GM18498 (cell line): ENCODE results near the gene IGSF3.

ENCODE experiments used
- ATAC-seq: cut with Tn5 transposase; IDR thresholded peaks from one replicate; pipeline ENCODE4 v1.9.1; 2021; ENCODE audit warnings: mild to moderate bottlenecking, moderate library complexity; ENCODE audit not compliant: unreplicated experiment

Gene IGSF3

DNA sequence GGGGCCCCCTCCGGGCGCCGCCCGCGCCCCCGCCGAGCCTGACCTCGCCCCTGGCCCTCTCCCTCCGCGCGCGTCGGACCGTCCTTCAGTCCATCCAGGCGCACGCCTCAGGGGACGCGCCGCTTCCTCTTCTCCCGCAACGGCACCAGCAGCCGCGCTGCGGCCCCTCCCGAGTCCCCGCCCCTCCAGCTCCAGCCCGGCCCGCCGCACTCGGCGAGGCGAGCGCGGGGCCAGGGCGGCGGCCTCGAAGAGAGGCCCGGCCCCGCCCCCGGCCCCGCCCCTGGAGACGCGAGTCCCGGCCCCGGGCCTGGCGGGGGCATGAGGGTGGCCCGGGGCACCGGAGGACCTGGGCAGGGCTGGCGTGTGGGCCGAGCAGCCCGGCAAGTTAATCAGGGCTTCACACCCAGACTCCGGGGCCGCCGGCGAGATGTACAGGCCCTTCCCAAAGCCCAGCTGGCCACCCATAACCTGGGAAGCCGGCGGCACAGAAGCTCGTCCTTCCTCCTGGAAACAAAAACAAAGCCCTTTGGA is at the start of gene IGSF3:
IGSF3 (minus strand) TSS at position 159 of the 531 bp plus-strand sequence. CDS start 1,407 bp downstream, outside the sequence.
- ATAC-seq: peak; percentile 62

DNA sequence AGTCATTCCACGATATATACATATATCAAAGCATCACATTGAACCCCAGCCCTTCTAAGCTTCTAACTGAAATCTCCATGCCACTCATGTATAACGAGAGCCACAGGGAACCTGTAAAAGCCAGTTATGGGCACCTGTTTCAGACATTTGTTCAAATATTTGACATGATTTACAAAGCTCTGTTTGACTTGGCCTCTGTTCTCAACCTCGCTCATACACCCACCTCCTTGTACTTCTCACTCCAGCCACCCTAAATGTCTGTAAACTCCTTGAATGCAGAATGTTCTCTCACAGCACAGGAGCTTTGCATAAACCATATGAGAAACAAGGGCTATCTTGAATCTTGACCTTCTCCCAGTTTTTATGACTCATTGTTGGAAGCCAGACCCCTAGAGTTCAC is 49.8 kb upstream of the IGSF3 start:
- no peak for ATAC-seq

DNA sequence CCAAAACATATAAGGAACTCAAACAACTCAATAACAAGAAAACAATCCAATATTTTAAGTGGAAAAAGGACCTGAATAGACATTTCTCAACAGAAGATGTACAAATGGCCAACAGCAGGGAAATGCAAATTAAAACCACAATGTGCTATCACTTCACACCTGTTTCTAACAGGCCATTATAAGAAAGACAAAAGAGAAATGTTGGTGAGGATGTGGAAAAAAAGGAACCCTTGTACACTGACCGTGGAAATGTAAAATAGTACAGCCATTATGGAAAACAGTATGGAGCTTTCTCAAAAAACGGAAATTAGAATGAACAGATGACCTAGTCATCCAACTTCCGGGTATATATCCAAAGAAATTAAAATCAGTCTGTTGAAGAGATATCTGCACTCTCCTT is 48.9 kb upstream of the IGSF3 start:
- no peak for ATAC-seq

DNA sequence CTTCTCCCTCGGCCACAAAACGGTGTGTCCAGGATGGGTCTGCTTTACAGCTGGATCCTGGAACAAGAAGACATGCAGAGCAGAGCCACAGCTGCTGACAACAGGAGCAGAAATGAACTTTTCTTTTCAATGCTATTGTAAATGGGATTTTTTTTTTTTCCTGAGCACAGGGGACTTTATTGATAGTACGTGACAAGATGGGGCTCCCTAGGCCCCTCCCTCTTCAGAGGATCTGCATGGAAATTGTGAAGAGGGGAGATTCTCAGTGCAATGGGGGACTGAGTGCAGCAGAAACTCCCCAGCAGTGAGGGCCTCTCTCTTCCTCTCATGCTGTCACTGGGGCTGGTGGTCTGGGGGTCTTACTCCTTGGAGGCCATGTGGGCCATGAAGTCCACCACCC is 45.9 kb upstream of the IGSF3 start:
- ATAC-seq: no peak

DNA sequence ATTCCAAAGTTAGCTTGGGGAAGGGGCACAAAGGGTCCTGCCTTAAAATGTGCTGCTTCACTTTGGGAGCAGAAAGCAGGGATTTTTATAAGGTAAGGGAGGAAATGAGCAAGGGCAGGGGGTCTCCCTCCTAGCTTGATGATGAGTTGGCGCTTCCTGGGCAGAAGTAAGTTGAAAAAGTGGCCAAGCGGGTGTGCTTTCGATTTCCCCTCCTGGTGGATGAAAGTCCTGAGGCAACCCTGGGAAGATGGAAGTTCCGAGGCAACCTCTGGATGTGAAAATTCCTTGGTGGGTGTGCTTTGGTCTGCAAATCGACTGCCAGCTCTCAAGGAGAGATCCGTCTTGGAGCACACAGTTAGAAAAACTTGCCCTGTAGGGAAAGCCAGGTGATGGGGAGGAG is 45.0 kb upstream of the IGSF3 start:
- no peak for ATAC-seq

DNA sequence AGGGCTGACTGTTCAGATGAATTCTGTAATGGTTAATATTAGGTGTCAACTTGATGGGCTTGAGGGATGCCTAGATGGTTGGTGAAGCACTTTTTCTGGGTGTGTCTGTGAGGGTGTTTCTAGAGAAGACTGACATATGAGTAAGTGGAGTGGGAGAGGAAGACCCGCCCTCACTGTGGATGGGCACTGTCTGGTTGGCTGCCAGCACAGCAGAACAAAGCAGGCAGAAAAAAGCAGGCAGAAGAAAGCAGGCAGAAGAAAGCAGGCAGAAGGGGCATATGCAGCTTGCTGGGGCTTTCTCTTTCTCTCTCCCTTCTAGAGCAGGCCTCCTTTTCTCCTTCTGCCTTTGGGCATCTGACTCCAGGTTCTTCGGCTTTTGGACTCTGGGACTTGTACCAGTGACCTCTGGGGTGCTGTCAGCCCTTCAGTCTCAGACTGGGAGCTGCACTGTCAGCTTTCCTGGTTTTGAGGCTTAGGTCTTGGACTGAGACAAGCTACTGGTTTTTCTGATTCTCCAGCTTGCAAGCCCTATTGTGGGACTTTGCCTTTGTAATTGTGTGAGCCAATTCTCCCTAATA is 43.8 kb upstream of the IGSF3 start:
- ATAC-seq: no peak

DNA sequence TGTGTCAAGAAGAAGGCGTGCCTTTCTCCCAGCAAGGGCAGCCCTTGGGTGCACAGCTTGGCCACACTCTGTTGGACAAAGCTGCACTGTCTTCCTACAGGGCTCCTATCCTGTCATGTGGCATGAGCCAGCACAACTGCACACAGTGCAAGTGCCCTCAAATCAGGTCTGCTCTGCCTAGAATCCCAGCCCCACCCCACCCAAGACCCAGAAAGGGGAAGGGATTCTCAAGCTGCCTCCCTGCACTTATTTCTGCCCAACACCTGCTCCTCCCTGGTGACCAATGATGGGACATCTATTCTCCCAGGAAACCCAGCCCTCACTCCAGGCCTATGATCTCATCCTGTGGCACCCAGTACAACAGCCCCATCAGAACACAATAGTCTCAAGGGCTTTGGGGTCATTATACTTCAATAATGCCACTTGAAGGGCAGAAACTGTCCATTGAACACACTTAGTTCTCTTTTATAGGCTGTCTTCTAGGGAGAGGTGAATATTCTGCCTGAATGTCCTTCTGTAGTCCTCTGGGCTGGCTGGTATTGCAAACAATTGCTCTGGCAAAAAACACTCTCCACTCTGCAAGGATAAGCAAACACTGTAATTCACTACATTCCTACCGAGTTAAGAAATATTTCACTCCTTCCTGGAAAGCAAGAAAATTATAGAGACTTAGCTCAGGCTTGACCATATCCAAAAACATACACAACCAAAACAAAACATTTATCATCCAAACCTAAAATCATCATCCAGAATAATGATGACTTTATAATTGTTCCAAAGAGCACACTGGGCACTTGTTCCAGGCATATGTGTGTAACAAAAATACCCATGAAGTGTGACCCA is 43.1 kb upstream of the IGSF3 start:
- ATAC-seq: no peak

DNA sequence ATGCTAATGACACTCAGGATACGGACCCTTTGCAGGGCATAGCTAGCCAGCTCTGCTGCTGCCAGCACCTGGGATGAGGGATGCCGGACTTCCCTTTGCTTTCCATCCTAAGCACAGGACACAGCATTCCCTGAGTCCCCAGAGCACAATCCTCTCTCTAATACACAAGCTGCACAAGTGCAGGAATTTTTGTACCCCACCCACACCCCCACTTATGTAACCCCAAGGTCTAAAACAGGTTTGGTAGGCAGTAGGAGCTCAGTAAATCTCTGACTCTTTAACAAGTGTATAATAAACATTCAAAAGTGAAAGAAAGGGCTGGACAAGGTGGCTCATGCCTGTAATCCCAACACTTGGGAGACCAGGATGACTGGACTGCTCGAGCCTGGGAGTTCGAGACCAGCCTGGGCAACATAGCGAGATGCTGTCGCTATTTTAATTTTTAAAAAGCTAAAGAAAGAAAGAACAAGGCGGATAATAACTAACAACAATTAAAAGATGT is 42.2 kb upstream of the IGSF3 start:
- ATAC-seq: no peak

DNA sequence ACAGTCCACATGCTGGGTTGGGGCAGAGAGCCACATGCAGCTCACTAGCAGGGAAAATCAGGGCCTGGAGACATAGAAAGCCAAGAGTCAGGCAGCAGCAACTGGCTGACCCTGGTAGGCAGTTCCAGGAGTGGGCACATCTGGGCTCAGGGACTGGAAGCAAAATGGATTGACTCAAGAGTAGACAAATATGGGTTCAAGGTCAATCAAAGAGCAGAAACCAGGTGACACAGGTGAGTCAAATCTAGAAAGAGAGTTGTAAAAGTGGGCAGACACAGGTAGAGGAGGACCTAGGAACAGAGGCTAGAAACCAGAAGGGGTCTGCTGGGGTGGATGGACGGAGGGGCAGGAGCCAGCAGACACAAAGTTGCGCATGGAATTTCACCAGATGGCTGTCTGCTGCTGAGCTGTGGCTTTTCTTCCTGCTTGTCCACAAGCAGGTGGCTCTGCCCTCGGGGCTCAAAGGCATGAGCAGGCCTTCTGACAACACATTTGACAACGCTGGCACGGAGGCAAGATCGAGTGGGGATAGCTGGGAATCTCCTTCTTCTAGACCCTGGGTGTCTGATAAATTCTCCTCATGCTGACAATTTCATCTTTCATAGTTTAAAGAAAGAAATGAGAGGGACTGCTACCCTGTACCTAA is 40.8 kb upstream of the IGSF3 start:
- ATAC-seq: no peak

DNA sequence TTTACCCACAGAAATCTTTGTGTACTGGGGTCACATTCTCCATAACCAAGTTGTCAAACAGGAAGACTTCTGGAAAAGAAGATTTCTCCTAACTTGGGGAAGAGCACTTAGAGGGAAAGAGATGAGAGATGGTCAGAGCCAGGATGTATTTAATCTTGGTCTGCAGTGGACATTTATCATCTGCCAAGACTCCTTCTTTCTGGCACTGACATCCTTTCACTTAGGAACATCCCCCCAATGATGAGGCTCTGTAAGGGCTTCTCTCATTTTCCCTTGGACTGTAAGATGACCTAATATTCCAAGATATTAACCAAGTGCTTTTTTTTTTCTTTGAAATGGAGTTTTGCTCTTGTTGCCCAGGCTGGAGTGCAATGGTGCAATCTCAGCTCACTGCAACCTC is 39.3 kb upstream of the IGSF3 start:
- no peak for ATAC-seq

DNA sequence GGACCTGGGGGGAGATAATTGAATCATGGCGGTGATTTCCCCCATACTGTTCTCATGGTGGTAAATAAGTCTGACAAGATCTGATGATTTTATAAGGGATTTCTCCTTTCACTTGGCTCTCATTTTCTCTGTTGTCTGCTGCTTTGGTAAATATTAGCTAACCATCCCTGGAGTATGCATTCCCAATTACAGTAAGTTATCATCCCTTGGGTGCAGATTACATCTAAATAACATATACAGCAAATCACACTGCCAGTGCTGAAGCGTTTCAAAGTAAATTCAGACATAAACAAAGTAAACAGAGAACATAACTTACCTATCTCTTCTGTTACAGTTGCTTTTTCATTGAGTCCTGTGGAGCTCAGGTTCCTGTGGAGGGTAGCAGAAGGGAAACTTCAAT is 38.6 kb upstream of the IGSF3 start:
- no peak for ATAC-seq

DNA sequence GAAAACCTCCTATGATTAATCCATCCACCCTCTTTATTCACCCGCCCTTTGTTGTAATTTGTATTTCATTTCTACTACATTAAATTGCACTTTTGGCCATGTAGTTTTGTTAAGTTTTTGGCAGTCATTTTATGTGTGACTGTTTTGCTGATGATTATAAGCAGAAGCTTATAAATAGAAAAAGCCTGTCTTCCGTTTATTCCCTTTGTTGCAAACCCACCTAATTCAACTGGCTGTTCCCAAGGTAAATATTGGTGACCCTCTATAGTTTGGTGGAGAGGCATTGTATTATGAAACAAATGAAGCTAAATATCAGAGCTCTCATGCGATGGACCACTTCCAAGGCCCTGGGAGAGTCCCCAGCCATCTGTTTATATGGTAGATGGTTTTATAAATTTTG is 36.7 kb upstream of the IGSF3 start:
- ATAC-seq: no peak

DNA sequence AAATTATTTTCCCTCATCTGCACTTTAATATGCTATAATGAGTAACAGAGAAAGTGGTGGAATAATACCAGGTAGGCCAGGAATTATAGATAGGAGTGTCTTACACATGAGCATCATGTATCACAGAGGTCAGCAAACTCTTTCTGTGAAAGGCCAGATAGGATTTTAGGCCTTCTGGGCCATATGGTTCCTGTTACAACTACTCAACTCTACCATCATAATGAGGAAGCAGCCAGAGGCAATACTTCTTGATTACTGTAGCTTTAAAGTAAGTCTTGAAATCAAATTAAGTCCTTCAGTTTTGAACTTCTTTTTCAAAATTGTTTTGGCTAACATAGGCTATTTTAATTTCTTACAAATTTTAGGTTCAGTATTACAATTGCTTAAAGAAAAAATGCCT is 32.1 kb upstream of the IGSF3 start:
- ATAC-seq: no peak

DNA sequence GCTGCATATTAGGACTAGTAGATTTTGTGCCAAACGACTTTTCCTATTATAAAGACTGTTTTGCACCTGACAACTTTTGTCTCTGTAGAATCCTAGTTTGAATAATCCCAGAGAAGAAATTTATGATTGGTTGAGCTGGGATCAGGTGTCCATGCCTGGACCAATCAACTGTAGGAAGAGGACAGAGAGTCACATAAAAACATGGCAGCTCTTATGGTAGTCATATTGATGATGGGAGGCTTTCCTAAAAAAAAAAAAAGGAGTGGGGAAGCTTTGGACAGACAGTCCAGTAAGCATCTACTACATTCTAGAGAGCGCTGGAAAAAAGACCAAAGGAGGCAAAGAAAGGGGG is 30.7 kb upstream of the IGSF3 start:
- ATAC-seq: no peak

DNA sequence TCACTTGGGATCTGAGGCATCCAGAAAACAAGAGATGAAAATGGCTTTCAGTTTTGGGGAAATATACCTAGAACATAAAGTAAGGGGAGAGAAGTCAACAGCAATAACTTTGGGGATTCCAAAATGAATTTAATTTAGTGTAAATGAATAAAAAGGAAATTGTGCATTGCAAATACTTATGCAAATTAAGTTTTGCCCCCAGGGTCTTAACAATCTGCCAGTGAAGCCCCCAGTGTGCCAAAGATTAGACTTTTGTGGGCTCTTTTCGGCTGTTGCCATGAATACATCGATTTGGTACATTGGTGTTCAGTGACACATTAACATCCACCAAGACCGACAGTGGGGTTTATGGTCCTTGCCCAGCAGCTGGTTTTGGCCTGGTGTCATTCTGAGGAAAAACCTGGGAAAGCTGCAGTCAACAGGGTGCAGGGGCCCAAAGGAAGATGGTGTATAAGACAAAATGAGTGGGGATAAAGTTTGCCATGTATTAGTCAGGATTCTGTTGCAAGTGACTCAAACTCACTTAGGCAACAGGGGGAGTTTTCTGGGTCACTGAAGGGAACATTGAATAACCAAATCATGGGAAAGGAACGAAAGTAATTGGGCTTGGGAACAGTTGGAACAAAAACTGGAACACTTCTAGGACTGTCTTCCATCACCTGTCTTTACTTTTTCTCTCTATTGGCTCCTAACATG is 30.2 kb upstream of the IGSF3 start:
- no peak for ATAC-seq

DNA sequence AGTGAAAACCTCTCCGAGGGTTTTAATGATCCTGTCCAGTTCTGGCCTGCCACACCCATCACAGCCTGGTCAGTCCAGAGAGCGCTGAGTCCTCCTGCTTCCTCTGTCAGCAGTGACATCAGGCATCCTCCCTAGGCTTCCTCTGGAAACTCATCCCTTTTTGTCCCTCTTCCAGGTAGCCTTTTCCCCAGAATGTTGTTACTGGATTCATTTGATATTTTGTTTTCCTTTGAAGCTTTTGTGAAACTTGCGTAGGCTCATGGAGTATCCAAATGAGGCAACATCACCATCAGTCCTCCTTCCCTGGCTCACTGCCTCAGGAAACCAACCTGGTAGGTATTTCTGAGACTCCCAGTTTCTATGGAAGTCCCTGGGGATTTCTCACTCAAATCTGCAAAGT is 27.0 kb upstream of the IGSF3 start:
- ATAC-seq: no peak

DNA sequence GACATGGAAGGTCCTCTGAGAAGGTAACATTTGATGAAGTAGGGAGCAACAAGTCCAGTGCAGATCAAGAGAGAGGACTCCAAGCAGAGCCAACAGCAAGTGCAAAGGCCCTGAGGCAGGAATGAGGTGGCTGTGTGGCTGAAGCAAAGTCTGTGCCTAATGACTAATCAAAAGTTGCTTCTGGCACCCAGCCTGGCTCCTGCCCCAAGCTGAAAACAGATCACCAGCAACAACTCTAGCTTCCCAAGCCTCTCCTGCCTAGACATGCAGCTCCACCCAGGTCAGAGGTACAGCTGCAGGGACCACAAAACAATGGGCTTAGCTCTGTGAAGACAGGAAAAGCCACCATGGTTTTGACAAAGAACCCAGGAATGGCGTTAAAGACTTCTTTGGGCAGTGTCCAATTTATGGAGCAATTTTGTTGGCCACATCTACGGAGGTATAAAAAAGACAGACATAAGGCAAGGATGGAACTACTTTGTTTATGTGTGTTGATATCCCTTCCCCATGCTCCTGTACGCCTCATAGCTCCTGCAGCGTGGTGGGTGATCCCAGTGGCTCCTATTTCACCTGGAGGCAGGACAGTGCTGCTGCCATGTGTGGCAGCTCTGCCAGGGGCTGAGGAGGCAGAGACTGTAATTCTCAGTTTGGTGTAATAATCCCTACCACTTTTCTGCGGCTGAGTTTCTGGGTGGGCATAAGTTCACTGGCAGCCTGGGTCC is 26.4 kb upstream of the IGSF3 start:
- no peak for ATAC-seq

DNA sequence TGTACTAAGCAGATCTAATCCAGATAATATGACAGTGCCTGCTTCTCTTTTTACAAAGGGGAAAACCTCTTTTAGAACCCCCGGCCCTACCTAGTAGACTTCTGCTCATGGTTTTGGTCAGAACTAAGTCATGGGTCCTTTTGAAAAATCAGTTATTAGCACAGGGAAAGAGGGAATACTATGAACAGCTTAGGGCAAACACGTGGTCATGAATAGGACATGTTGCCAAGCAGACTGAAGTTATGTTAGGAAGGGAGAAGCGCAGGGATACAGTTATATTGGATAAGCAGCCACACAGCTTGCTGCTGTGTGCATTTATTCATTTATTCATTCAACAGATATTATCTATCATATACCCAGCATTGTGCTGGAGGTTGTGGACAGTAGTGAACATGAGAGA is 25.3 kb upstream of the IGSF3 start:
- no peak for ATAC-seq

DNA sequence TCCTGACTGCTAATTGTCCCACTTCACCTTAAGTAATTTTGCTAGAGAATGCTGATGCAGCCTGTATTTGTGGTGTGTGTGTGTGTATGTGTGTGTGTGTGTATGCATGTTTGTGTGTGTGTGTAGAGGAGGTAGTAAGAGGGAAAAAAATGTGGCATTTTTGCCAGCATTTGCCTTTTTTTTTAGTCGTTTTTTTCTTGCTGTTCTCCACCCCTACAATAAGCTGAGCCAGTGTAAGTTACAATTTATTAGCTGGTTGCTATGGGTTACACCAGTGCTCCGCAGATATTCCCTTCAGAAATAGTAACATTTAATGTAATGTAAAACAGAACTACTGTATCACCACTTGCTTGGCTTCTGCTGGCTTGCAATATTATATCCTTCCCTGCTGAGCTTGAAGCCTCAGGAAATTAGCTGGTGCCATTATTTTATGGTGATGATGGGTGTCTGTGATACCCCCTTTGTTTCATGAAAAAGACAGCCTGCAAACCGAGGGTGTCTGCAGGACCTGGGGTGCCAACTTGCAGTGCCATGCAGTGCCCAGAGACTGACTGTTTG is 23.4 kb upstream of the IGSF3 start:
- ATAC-seq: no peak

DNA sequence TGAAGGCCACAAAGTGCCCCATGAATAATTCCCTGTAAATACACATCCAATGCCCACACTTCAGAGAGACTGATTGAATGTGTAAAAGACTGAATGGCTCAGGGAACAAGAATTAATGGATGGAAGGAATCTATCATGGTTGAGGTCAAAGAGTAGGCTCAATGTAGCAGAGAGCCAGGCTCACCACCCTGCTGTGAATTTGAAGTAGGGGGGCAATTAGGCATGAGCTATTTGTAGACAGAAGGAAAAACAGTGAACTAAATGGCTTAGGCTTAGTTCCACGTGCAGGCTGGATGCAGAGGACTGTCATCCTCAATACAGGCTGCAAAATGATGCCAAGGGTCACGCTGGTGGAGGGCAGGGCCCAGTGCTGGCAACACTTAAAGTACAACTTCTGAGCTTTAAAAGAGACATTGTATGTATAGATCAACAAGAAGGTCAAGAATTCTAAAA is 22.9 kb upstream of the IGSF3 start:
- no peak for ATAC-seq
